Activated naive CD8-positive, alpha-beta T cell treated with anti-CD3 and anti-CD28 coated beads, Interleukin-2, amount 10 ng/mL, durations not matched to agents 7 days and 5 days (primary cell): ENCODE results near the gene LCE5A. TPM values are rescaled to one million over a fixed set of nuclear protein-coding genes. Genes with fewer than 3 reads are reported as not detected.

ENCODE experiments used
- ATAC-seq: fragments of 150-1000 bp; cut with Tn5 transposase; one replicate; pipeline ENCODE4 v1.10.0; 2021; ENCODE audit warnings: low read depth, moderate library complexity
- POLR2A ChIA-PET: fragments of 350-600 bp; sonication (Branson Sonifier 250); formaldehyde crosslinking; loops from one replicate; lab custom pipeline; 2021; ENCODE audit warnings: antibody characterized with exemption; lab: Charles Lee
- DNase-seq: peaks from one replicate; pipeline ENCODE4 v3.0.0; 2021
- H3K27ac Mint-ChIP-seq: one replicate; pipeline ENCODE4 v1.8.0; 2022; ENCODE audit warnings: mild to moderate bottlenecking, mixed read lengths
- H3K27me3 Mint-ChIP-seq: one replicate; pipeline ENCODE4 v1.8.0; 2022; ENCODE audit warnings: mild to moderate bottlenecking, moderate library complexity, mixed read lengths
- H3K36me3 Mint-ChIP-seq: one replicate; pipeline ENCODE4 v1.8.0; 2021; ENCODE audit warnings: mild to moderate bottlenecking, mixed read lengths
- H3K4me1 Mint-ChIP-seq: one replicate; pipeline ENCODE4 v1.8.0; 2021; ENCODE audit warnings: mixed read lengths
- H3K4me3 Mint-ChIP-seq: one replicate; pipeline ENCODE4 v1.8.0; 2022; ENCODE audit warnings: mild to moderate bottlenecking, moderate library complexity, mixed read lengths
- H3K9me3 Mint-ChIP-seq: one replicate; pipeline ENCODE4 v1.8.0; 2021; ENCODE audit warnings: mixed read lengths
- total RNA-seq, 2 experiments: library from RNA; stranded (reverse); gene quantifications; one replicate each; pipeline ENCODE4 v1.2.3, GENCODE V29; 2021

Gene LCE5A
- total RNA-seq, 2 experiments from 2014 or later = not detected

DNA sequence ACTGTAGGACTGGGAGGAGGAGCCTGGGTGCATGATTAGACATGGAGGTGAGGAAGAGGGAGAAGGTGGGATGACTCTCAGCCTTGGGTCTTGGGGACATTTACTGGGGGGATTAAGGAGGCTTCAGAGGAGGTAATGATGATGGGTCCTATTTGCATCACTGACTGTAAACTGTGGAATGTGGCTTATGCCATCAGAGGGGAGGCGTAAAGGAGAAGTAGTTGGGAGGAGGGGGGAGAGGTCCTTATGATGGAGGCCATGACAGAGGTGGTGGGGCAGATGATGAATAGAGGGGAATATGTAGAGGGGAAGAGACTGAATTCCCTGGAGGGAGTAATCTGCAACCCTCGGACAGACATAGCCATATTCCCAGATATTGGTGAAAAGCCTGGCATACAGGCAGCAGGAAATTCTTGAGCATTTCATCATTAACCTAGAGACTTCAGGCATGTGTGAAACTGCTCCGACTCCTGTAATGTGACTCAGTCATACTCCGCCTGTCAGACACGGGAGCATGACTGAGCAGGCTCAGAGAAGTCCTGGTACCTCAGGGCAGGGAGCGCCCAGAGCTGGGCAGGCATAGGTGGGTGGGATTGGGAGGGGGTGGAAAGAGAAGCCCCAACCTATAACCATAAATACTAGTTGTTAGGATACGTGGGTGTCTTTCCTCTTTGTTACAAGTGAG is 8.0 kb upstream of the LCE5A start:
- H3K27me3 Mint-ChIP-seq = peaks cover 4% of the 10 kb centered on the region
- H3K9me3 Mint-ChIP-seq = no peaks in the 10 kb centered on the region
- no peak overlapping the region for H3K4me3 Mint-ChIP-seq
- ATAC-seq (no peak), DNase-seq (no peak)
- no peaks in the 10 kb centered on the region for H3K36me3 Mint-ChIP-seq
- H3K4me1 Mint-ChIP-seq = no peaks in the 10 kb centered on the region
- POLR2A ChIA-PET = no interaction called here
- no peak overlapping the region for H3K27ac Mint-ChIP-seq

DNA sequence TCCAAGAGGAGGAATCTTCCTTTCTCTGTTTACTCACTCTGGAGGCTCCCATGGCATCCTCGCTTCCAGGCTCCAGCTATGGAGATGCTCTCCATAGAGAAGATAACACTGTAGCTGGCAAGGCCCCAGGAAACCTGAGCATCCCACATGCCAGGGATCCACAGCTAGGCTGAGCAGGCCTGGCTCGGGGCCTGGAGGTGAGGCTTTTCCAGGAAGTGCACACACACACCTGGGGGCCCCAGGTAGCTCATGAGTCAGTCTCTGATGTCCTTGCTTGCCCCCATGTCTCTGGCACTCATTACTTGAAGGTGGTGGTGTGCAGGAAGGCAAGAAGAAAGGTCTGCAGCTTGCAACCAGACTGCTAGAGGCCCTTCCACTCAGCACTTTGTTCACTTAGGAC is 5.5 kb upstream of the LCE5A start:
- POLR2A ChIA-PET = no interaction called here
- no peak overlapping the region for H3K27ac Mint-ChIP-seq
- no peaks in the 10 kb centered on the region for H3K4me1 Mint-ChIP-seq
- ATAC-seq (no peak), DNase-seq (no peak)
- no peaks in the 10 kb centered on the region for H3K36me3 Mint-ChIP-seq
- peaks cover 20% of the 10 kb centered on the region for H3K27me3 Mint-ChIP-seq
- H3K9me3 Mint-ChIP-seq = no peaks in the 10 kb centered on the region
- no peak overlapping the region for H3K4me3 Mint-ChIP-seq

DNA sequence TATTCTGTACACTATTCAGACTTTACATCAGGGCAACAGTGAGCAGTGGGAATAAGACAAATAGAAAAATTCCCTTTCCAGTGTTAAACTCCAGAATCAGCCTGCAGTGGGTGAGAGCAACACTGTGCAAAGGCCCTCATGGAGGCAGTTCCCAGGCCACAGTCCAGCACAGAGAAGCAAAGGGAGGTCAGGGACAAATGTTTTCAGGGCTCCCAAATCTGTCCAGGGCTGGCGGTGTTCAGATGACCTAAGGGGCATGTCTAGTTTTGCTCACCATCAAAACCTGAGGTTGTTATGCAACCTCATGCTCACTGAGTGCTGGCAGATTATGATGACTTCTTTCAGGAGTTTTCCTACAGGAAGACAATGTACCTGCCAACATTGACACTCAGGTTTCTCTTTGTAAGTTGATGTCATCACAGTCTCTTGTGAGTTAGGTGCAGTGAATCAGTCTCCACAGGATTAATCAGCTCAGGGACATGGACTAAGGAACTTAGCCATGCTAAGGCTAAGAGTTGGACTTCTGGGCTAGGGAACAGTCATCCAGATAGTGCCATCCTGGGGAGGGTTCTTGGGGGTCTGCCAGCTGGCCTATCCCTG is 3.6 kb upstream of the LCE5A start:
- POLR2A ChIA-PET = no interaction called here
- H3K27me3 Mint-ChIP-seq = peaks cover 35% of the 10 kb centered on the region
- no peak overlapping the region for H3K4me3 Mint-ChIP-seq
- H3K9me3 Mint-ChIP-seq = no peaks in the 10 kb centered on the region
- ATAC-seq (no peak), DNase-seq (no peak)
- no peaks in the 10 kb centered on the region for H3K4me1 Mint-ChIP-seq
- H3K27ac Mint-ChIP-seq = no peak overlapping the region
- H3K36me3 Mint-ChIP-seq = no peaks in the 10 kb centered on the region

DNA sequence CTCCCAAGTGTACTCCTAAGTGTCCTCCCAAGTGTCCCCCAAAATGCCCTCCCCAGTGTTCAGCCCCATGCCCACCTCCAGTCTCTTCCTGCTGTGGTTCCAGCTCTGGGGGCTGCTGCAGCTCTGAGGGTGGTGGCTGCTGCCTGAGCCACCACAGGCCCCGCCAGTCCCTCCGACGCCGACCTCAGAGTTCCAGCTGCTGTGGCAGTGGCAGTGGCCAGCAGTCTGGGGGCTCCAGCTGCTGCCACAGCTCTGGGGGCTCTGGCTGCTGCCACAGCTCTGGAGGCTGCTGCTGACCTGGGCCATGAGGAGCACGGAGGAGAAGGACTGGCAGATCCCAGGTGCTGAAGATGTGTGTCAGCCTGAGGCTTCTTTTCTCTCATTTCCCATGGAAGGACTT is 993 bp downstream of the LCE5A start:
- no peak for ATAC-seq
- no peak overlapping the region for H3K27ac Mint-ChIP-seq
- no peaks in the 10 kb centered on the region for H3K36me3 Mint-ChIP-seq
- no peaks in the 10 kb centered on the region for H3K4me1 Mint-ChIP-seq
- H3K4me3 Mint-ChIP-seq = no peak overlapping the region
- peaks cover 78% of the 10 kb centered on the region for H3K27me3 Mint-ChIP-seq
- POLR2A ChIA-PET = no interaction called here
- DNase-seq = no peak
- H3K9me3 Mint-ChIP-seq = no peaks in the 10 kb centered on the region

DNA sequence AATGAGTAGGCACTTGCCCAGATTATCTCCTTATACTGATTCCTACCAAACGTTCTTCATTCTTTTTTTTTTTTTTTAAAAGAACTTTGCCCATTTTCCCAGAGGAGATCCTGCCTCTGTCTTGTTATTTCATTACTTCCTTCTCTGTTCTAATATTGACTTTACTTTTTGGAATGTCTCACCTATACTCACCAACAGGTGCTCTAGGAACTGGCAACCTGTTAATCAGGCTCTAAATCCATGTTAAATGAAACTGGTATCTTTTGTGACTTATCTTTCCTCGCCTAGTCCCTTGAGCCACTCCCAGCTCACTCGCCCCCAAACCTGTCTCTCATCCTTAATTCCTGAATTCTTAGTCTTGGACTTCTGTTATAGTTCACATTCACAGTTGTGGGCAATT is 2.5 kb downstream of the LCE5A start:
- Mint-ChIP-seq H3K4me3 (no peak overlapping the region), H3K27ac (no peak overlapping the region), H3K4me1 (no peaks in the 10 kb centered on the region), H3K9me3 (no peaks in the 10 kb centered on the region), H3K36me3 (no peaks in the 10 kb centered on the region), H3K27me3 (peaks cover 76% of the 10 kb centered on the region)
- ATAC-seq (no peak), DNase-seq (no peak)
- POLR2A ChIA-PET = no interaction called here

DNA sequence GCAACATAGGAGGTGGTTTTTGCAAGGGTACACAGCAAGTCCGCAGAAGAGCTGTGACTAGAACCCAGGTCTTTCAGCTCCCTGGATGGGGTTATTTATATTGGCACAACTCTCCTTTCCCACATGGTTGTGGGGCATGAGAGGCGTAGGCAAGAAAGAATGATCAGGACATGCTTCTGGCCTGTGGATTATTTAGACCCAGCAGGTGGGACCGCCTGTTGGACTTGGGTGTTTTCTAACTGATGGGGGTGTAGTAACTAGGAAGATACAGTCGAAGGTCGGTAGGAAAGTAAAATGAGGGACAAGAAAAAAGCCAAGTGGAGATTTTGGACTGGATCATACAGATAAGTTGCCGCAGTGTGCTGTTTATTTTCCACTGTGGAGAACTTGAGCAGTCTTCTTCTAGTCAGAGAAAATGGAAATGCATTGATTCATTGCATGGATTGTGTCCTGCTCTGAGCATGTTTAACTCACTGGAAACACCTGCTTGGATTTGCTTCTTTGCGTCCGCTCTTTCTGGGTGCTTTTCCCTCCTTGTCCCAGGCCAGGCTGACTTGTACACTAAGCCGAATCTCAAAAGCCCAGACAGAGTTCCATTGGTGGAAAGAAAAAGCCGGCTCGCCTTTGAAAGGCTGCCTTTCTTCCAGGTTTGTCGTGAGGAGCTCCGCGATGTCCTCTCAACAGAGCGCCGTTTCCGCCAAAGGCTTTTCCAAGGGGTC is 4.3 kb downstream of the LCE5A start:
- Mint-ChIP-seq H3K36me3 (no peaks in the 10 kb centered on the region), H3K4me1 (no peaks in the 10 kb centered on the region), H3K27me3 (peaks cover 63% of the 10 kb centered on the region), H3K9me3 (no peaks in the 10 kb centered on the region), H3K27ac (no peak overlapping the region), H3K4me3 (no peak overlapping the region)
- no peak for DNase-seq
- no peak for ATAC-seq
- POLR2A ChIA-PET = no interaction called here

DNA sequence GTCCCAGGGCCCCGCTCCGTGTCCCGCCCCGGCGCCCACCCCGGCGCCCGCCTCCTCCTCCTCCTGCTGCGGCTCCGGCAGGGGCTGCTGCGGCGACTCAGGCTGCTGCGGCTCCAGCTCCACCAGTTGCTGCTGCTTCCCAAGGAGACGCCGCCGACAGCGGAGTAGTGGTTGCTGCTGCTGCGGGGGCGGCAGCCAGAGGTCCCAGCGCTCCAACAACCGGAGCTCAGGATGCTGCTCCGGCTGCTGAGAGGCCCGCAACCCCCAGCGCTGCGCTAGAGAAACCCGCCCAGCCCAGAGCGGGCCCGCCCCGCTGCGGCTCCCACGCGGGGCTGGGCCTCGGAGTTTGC is 4.8 kb downstream of the LCE5A start:
- no peak overlapping the region for H3K4me3 Mint-ChIP-seq
- ATAC-seq = no peak
- H3K36me3 Mint-ChIP-seq = no peaks in the 10 kb centered on the region
- H3K27me3 Mint-ChIP-seq = peaks cover 58% of the 10 kb centered on the region
- no peaks in the 10 kb centered on the region for H3K9me3 Mint-ChIP-seq
- no peak overlapping the region for H3K27ac Mint-ChIP-seq
- POLR2A ChIA-PET = no interaction called here
- DNase-seq = no peak
- no peaks in the 10 kb centered on the region for H3K4me1 Mint-ChIP-seq

DNA sequence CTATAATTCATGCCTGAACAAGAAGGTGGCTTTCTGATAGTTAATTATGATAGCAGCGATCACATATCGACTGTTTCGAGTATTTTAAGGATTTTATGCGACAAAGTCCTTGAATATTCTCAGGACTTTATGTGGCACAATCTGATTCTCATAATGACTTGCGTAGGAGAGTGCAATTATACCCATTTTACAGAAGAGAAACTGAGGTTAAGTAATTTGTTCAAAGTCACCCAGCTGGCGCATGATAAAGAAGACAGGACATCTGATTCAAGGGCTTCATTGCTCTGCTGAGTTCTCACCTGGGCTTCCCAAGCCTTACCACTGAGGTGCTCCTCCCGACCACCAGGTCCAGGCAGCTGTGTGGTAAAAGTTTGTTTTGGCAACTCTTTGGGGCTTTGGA is 5.5 kb downstream of the LCE5A start:
- POLR2A ChIA-PET = no interaction called here
- DNase-seq (no peak), ATAC-seq (no peak)
- Mint-ChIP-seq H3K4me1 (no peaks in the 10 kb centered on the region), H3K9me3 (no peaks in the 10 kb centered on the region), H3K27ac (no peak overlapping the region), H3K27me3 (peaks cover 52% of the 10 kb centered on the region), H3K36me3 (no peaks in the 10 kb centered on the region), H3K4me3 (no peak overlapping the region)

DNA sequence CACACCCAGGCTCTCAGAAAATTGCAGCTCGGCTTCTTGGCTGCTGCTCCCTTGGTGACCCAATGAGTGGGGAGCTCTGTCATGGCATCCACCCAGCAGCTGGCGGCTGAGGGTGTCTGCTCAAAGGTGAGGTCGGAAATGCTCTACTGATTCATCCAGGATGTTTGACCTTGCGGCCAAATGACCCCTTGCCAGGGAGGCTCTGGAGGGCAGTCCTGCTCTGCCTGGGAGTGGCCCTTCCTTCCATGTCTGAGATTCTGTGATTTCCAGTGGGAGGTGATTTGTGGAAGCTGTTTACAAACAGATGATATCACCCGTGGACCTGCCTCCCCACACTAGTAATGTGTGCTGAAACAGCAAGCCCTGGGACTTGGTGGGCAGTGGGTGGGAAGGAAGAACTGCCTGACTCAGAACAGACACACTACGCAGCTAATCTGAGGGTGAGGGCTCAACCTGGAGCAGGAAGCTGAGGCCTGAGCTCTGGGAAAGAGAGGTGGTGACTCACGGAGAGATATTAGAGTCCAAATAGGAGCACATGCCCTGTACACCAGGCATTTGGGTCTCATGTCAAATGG is 6.7 kb downstream of the LCE5A start:
- ATAC-seq (no peak), DNase-seq (no peak)
- POLR2A ChIA-PET = no interaction called here
- Mint-ChIP-seq H3K4me1 (no peaks in the 10 kb centered on the region), H3K36me3 (no peaks in the 10 kb centered on the region), H3K9me3 (no peaks in the 10 kb centered on the region), H3K27me3 (peaks cover 44% of the 10 kb centered on the region), H3K4me3 (no peak overlapping the region), H3K27ac (no peak overlapping the region)

DNA sequence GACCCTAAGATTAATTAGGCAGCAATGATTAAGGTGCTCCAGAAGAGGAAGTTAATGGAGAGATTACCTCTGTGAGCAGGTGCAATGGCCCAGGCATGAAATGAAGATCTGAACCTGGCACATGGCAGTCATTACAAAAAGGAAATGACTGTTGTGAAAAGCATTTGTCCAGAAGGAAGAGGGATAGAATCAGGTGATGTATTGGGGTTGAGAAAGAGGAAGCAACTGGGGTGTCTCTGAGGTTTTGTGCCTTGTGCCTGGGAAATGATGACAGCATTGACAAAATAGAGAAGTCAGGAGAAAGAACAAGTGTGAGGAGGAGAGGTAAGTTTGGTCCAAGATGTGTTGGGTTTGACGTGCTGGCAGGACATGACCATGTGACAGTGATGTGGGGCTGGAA is 9.2 kb downstream of the LCE5A start:
- H3K4me3 Mint-ChIP-seq = no peak overlapping the region
- H3K4me1 Mint-ChIP-seq = no peaks in the 10 kb centered on the region
- POLR2A ChIA-PET = no interaction called here
- H3K27me3 Mint-ChIP-seq = peaks cover 29% of the 10 kb centered on the region
- no peak for ATAC-seq
- H3K36me3 Mint-ChIP-seq = no peaks in the 10 kb centered on the region
- no peaks in the 10 kb centered on the region for H3K9me3 Mint-ChIP-seq
- DNase-seq = no peak
- no peak overlapping the region for H3K27ac Mint-ChIP-seq

DNA sequence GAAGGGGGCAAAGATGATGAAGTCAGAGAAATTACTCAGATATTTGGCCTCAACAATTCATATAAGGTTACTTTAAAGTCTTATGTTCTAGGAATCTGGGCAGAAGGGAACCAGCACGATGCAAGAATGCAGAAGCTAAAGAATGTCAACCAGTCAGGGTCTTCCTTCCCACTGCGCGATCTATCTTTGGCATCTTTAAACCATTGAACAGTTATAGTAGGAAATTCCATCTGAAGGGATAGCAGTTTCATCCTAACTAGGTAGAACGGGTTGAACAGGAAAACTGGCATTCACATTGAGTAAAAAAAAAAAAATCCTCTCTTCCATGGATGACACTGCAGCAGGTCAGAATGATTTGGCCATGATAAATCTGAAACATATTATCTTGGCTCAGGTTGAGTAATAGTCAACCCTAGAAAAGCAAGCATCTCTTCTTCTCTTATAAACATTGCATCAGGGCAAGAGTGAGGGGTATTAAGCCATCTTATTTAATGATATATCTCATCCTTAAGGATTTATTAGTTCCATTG is 10.0 kb downstream of the LCE5A start:
- peaks cover 23% of the 10 kb centered on the region for H3K27me3 Mint-ChIP-seq

DNA sequence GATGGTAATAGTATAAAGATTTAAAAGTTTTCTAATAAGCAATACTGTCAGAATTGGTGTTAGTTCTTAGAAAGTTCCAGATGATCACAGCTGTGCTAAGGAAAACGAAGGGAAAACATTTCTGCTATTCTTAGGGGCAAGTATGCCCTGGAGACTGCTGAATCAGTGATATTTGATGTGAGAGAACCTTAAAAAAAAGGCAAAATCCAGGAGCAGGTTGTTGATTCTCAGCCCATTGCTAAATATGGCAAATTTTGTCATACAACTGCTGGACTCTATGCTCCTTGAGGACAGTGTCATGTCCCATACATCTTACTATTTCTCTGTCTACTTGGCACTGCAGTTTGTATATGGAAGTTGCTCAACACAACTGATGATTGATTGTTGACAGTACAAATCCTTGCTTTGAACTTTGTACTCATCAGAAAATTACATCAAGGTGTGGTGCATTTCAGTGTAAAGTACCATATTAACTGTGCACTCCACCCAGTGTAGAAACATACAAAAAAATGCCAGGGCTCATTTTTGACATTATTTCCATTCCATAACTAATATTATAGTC is 14.6 kb downstream of the LCE5A start:
- H3K27me3 Mint-ChIP-seq = peaks cover 27% of the 10 kb centered on the region
- no peaks in the 10 kb centered on the region for H3K9me3 Mint-ChIP-seq
- no peaks in the 10 kb centered on the region for H3K36me3 Mint-ChIP-seq
- no peak overlapping the region for H3K4me3 Mint-ChIP-seq
- DNase-seq = no peak
- no peaks in the 10 kb centered on the region for H3K4me1 Mint-ChIP-seq
- POLR2A ChIA-PET = no interaction called here
- no peak for ATAC-seq
- H3K27ac Mint-ChIP-seq = no peak overlapping the region

More for the DNA sequence above, 10.0 kb downstream of the LCE5A start:
- no peaks in the 10 kb centered on the region for H3K9me3 Mint-ChIP-seq
- no peaks in the 10 kb centered on the region for H3K4me1 Mint-ChIP-seq
- H3K27ac Mint-ChIP-seq = no peak overlapping the region
- no peak for ATAC-seq
- no peaks in the 10 kb centered on the region for H3K36me3 Mint-ChIP-seq
- no peak for DNase-seq
- POLR2A ChIA-PET = no interaction called here
- H3K4me3 Mint-ChIP-seq = no peak overlapping the region

DNA sequence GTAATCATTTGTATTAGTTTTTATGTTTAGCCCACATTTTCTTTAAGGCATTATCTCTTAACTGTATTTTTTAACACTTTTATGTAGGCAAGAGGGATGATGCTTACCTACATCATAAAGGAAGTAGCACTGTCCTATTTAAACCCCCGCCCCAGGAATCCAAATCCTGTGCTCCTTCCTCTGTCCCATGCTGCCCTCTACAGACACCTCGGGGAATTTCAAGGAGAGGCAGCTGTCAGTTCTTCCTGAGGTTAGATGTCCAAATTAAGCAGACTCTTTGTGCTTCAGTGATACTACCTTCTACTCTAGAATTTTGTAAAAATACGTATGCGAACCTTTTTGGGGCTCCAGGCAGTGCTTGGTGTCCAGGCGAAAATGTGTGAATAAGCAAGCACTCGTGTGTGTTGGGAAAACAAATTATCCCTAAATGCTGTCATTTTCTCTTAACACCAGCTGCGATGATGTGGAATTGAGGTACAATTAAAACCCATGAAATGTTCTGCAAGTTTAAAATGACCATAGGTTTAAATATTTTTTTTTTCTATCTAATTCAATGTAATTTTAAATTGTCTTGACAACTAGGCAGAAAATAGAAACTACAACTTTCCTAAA is 22.8 kb downstream of the LCE5A start:
- Mint-ChIP-seq H3K4me3 (no peak overlapping the region), H3K36me3 (no peaks in the 10 kb centered on the region), H3K27ac (no peak overlapping the region), H3K9me3 (no peaks in the 10 kb centered on the region), H3K4me1 (no peaks in the 10 kb centered on the region), H3K27me3 (peaks cover 30% of the 10 kb centered on the region)
- no peak for ATAC-seq
- no peak for DNase-seq
- POLR2A ChIA-PET = no interaction called here
